BLaER1 (cell line): ENCODE data around the gene TOM1.

ENCODE experiments used
- H3K27ac ChIP-seq: shearing (Covaris generic); formaldehyde crosslinking; 2 replicates; pipeline ENCODE4 v1.8.1; 2022
- H3K27me3 ChIP-seq: shearing (Covaris generic); formaldehyde crosslinking; 2 replicates; pipeline ENCODE4 v1.8.1; 2022
- H3K36me3 ChIP-seq: shearing (Covaris generic); formaldehyde crosslinking; 2 replicates; pipeline ENCODE4 v1.8.1; 2022
- H3K4me1 ChIP-seq: shearing (Covaris generic); formaldehyde crosslinking; 2 replicates; pipeline ENCODE4 v1.8.1; 2022
- H3K4me2 ChIP-seq: shearing (Covaris generic); formaldehyde crosslinking; 2 replicates; pipeline ENCODE4 v1.8.1; 2022
- H3K4me3 ChIP-seq: shearing (Covaris generic); formaldehyde crosslinking; 2 replicates; pipeline ENCODE4 v1.8.1; 2022
- H3K9ac ChIP-seq: shearing (Covaris generic); formaldehyde crosslinking; 2 replicates; pipeline ENCODE4 v1.8.1; 2022
- H3K9me3 ChIP-seq: shearing (Covaris generic); formaldehyde crosslinking; 2 replicates; pipeline ENCODE4 v1.8.1; 2022
- H4K20me1 ChIP-seq: shearing (Covaris generic); formaldehyde crosslinking; 2 replicates; pipeline ENCODE4 v1.8.1; 2022
- Cebpa-rat ChIP-seq: shearing (Covaris generic); IDR thresholded peaks from 2 replicates; pipeline ENCODE4 v1.8.1; 2022

TOM1 gene

DNA sequence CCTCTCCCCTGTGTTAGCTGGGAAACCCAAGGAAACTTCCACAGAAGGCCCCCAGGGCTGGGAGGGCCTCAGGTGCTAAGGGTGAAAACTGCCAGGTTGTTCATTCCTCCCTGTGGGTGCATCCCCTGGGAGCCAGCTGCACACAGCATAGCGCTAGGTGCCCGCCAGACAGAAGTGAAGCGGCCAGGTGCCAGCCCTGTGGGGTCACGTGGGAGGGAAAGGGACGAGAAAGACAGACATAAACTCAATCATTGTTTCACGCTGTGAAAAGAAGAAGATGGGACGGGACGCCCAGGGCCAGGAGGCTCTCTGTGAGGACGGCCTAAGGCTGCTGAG, 49.6 kb downstream of the TOM1 start:
- H3K27me3 ChIP-seq: no peaks in the 10 kb centered on the region
- H3K4me1 ChIP-seq: peaks cover 71% of the 10 kb centered on the region
- no peak for TF ChIP-seq Cebpa-rat
- no peaks in the 10 kb centered on the region for H3K9me3 ChIP-seq
- H3K36me3 ChIP-seq: peaks cover 26% of the 10 kb centered on the region
- peak overlapping the region; percentile 98 for H3K4me2 ChIP-seq
- peak overlapping the region; percentile 75; the same call in 1 of the 2 replicates for H3K27ac ChIP-seq
- H4K20me1 ChIP-seq: no peaks in the 10 kb centered on the region
- no peak overlapping the region for H3K4me3 ChIP-seq
- H3K9ac ChIP-seq: peak overlapping the region; percentile 34; the same call in 1 of the 2 replicates

DNA sequence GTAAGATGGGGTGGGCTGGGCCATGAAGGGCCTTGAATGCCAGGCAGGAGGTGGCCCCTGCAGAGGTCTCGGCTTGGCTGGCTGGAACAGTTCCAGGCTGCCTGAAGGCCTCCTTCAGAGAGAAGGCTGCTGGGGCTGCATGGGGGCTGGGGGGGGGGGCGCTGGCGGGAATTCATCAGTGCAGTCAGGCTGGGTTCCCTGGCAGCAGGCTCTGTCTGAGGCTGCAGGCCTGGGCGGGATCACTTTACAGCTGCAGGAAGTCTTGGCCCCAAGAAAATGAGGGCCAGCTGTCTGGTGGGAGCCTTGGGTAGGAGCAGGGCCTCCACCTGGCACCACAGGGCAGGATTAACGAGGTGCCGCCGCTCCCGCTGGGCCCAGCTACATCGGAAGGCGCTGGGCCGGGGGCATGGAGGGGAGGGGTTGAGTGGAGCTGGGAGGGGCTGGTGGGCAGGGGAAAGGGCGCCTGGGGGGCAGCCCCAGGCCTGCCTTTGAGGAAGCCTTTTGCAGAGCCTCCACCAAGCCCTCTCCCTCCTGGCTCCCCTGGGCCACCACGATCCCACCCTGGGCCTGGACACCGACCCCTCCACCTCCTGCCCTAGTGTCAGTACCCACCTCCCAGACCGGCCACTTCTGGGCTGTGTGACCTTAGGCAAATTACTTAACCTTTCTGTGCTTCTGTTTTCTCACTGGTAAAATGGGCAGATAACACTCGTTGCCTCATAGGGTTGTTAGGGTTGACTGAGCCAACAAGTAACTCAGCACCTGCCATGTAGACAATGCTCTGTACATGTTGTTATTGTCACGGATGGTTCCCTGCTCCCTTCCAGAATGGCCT, 50.2 kb downstream of the TOM1 start:
- Histone ChIP-seq H3K27ac (peak overlapping the region; percentile 75), H3K36me3 (peaks cover 20% of the 10 kb centered on the region; the same call in 1 of the 2 replicates), H3K4me3 (peak overlapping the region; percentile 66; the same call in 1 of the 2 replicates), H4K20me1 (no peaks in the 10 kb centered on the region), H3K4me1 (peaks cover 66% of the 10 kb centered on the region), H3K9me3 (no peaks in the 10 kb centered on the region), H3K9ac (peak overlapping the region; percentile 64), H3K4me2 (peak overlapping the region; percentile 98), H3K27me3 (no peaks in the 10 kb centered on the region)
- TF ChIP-seq Cebpa-rat: peak; percentile 25; the same call in 1 of the 2 replicates

DNA sequence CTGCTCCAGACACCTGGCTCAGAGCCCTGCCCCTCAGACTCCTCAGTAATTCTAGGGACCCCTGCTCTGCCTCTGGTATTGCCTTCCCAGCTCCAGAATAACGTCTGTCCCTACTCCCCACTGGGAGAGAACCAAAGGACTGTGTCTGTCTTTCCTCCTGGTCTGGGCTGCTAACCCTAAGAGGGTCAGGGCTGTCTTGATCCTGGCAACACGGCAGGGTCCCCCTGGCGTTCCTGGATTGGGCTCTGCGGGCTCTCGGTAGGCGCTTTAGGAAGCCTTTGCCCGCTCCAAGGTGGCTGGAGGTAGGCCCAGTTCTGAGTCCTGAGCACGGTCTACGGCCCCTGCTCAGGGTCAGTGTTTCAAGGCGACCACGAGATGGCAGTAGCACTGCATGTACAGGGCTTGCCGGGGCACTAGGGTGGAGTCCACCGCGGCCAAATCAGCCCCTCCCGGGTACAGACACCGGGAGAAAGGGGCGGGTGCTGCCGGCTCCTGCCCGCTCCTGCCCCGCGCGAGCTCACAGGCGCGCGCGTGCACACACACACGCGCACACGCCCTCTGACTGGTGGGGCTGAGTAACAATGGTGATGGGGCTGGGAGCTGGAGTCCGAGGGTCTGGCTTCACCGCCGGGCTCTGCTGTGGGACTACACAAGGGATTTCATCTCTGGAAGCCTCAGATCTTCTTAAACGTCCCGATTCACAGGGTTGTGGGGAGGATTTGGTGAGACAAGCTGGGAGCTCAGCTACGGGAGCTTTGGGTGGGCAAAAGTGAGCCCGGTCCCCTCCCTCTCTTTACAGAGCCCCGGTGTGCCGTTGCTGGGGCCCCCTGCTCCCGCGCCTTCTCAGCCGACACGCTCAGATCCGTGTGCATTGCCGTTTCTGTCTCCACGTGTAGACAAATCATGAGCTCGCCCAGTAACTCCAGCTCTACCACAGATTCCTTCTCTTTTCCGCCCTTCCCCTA, 51.1 kb downstream of the TOM1 start:
- no peaks in the 10 kb centered on the region for H3K27me3 ChIP-seq
- H3K36me3 ChIP-seq: peaks cover 14% of the 10 kb centered on the region; the same call in 1 of the 2 replicates
- H3K27ac ChIP-seq: peak overlapping the region; percentile 75
- H3K4me3 ChIP-seq: peak overlapping the region; percentile 66
- no peaks in the 10 kb centered on the region for H4K20me1 ChIP-seq
- peak overlapping the region; percentile 98 for H3K4me2 ChIP-seq
- TF ChIP-seq Cebpa-rat: 0 out of 2 replicates have a peak, but pooled peaks have one; percentile 3
- peak overlapping the region; percentile 64 for H3K9ac ChIP-seq
- H3K4me1 ChIP-seq: peaks cover 62% of the 10 kb centered on the region
- no peaks in the 10 kb centered on the region for H3K9me3 ChIP-seq

DNA sequence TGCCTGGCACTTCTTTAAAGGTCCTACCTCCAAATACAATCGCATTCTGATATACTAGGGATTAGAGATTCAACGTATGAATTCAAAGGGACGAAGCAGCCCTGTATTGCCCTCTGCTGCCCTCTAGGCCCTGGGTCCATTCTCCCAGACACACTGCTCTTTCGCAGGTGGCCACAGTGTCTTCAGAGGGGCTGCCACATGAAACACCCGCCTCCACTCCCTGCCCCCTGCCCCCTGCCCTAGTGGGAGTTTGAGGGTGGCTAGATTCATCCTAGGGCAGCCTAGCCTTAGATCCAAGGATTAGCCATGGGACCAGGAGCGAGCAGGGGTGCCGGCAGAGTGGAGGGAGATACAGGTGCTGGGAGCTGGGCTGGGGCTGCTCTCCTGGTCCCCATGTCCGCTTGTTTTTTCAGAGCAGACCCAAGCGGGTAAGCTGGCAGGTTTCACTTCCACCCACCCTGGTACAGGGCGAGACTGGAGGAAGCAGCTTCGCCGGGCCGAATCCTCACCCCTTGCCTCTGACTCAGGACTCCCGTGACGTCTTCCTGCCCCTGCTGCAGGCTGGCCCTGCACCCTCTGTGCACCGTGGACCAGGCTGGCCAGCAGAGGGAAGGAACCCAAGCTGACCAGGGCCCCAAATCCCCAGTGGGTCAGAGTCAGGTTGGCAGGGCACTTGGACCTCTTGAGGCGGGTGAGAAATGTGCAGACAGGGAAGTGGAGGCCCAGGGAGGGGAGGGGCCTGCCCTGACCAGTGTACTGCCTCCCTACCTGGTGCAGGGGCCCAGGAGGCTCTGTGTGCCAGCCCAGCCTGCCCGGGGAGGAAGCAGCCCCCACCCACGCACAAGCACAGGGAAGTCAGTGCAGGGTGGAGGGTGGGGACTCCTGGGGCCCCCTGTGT, 52.8 kb downstream of the TOM1 start:
- Histone ChIP-seq H3K9ac (peak overlapping the region; percentile 54; the same call in 1 of the 2 replicates), H3K4me2 (peak overlapping the region; percentile 98), H3K27ac (peak overlapping the region; percentile 79), H3K27me3 (no peaks in the 10 kb centered on the region), H3K36me3 (peaks cover 4% of the 10 kb centered on the region; the same call in 1 of the 2 replicates), H3K9me3 (no peaks in the 10 kb centered on the region), H3K4me1 (peaks cover 62% of the 10 kb centered on the region), H3K4me3 (peak overlapping the region; percentile 49), H4K20me1 (no peaks in the 10 kb centered on the region)
- TF ChIP-seq Cebpa-rat: no peak

DNA sequence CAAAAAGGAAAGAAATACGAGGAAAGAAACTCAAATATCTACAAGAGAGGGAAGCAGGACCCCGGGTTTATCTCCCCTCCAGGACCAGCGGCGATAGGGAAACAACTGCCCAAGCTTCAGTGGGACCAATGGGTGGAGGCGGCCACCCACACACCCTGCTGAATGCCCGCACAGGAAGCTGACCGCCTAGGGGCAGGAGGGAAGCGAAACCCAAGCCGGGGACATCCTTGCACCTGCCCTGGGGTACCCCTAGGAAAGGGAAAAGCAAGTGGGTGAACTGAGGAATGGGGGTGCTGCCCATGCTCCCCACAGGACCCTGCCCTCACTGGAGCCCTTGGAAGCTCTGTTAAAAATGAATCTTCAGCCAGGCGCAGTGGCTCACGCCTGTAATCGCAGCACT, 53.6 kb downstream of the TOM1 start:
- no peak for TF ChIP-seq Cebpa-rat
- H3K36me3 ChIP-seq: no peaks in the 10 kb centered on the region
- peaks cover 60% of the 10 kb centered on the region for H3K4me1 ChIP-seq
- no peak overlapping the region for H3K4me3 ChIP-seq
- H3K9me3 ChIP-seq: no peaks in the 10 kb centered on the region
- H3K9ac ChIP-seq: peak overlapping the region; percentile 54; the same call in 1 of the 2 replicates
- no peaks in the 10 kb centered on the region for H3K27me3 ChIP-seq
- peak overlapping the region; percentile 79 for H3K27ac ChIP-seq
- H3K4me2 ChIP-seq: peak overlapping the region; percentile 98
- H4K20me1 ChIP-seq: no peaks in the 10 kb centered on the region

GRCh38 chr22:35354068-35354467, 54.4 kb downstream of the TOM1 start:
- Histone ChIP-seq H3K27ac (no peak overlapping the region), H3K4me3 (no peak overlapping the region), H3K9me3 (no peaks in the 10 kb centered on the region), H3K36me3 (no peaks in the 10 kb centered on the region), H3K4me1 (peaks cover 52% of the 10 kb centered on the region), H3K27me3 (no peaks in the 10 kb centered on the region), H3K4me2 (peak overlapping the region; percentile 98), H4K20me1 (no peaks in the 10 kb centered on the region), H3K9ac (no peak overlapping the region)
- TF ChIP-seq Cebpa-rat: no peak

DNA sequence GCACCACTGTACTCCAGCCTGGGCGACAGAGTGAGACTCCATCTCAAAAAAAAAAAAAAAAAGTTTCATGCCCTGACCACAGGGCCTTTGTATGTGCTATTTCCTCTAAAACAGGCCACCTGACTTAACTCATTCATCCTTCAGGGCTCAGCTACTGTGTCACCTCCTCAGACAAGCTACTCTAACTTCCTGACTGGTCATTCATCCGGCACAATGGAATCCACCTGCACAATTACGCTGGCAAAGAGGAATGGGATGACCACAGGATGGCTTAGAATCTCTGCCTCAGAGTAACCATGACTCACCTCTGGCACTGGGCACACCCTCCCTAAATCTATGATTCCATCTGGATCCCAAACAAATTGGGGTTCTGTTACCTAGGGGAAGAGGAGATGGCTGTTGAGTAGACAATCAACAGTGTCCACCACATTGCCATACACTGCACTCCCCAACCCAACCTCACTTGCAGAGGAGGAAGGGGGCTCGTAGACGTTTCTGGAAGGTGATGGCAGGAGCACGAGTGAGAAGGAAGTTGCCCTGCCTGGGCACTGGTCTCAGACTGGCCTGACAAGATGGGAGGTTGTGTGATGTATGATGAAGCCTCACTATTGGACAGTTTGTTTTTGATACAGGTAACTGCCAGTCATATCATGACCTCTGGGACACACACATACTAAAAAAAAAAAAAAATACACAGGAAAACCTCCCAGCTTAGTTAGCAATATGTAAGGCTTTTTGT, 58.4 kb downstream of the TOM1 start:
- no peaks in the 10 kb centered on the region for H4K20me1 ChIP-seq
- H3K4me1 ChIP-seq: peaks cover 24% of the 10 kb centered on the region
- H3K4me2 ChIP-seq: no peak overlapping the region
- no peaks in the 10 kb centered on the region for H3K36me3 ChIP-seq
- H3K9ac ChIP-seq: no peak overlapping the region
- H3K27ac ChIP-seq: no peak overlapping the region
- no peaks in the 10 kb centered on the region for H3K27me3 ChIP-seq
- no peak overlapping the region for H3K4me3 ChIP-seq
- no peak for TF ChIP-seq Cebpa-rat
- H3K9me3 ChIP-seq: no peaks in the 10 kb centered on the region

DNA sequence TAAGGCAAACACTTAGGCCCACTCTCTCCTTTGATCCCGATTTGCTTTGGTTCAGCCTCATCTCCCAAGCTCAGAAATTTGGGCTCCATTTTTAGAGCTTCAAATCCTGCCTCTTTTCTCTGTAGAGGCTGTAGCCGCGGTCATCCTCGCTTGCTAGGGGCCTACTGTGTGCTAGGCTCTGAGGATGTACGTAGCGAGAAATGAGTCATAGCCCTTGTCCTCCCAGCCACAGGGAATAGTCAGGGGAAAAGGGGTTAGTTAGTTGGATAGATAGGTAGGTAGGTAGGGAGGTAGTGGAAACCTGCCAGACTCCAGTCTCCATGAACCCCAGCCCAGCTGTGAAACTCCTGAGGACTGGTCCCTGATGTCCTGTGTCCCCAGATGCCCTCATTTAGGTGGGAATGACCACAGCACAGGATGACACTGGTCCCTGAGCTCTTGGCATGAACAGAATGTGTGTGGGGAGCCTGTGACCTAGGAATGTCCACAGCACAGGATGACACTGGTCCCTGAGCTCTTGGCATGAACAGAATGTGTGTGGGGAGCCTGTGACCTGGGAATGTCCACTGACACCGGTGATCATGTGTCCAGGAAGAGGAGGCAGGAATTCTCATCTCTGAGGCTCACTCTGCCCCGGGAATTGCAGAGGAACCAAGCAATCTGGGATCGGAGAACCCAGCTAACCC, 59.8 kb downstream of the TOM1 start:
- H3K27ac ChIP-seq: no peak overlapping the region
- no peak overlapping the region for H3K4me3 ChIP-seq
- H3K4me2 ChIP-seq: no peak overlapping the region
- H3K9me3 ChIP-seq: no peaks in the 10 kb centered on the region
- peaks cover 17% of the 10 kb centered on the region for H3K4me1 ChIP-seq
- no peak for TF ChIP-seq Cebpa-rat
- no peaks in the 10 kb centered on the region for H4K20me1 ChIP-seq
- H3K27me3 ChIP-seq: no peaks in the 10 kb centered on the region
- H3K9ac ChIP-seq: no peak overlapping the region
- no peaks in the 10 kb centered on the region for H3K36me3 ChIP-seq
